Ovary (tissue), 9 donors: ENCODE measurements around the gene SHROOM3. TPM values are rescaled to one million over a fixed set of nuclear protein-coding genes. Genes with fewer than 3 reads are reported as not detected.

Experiments used
- DNase-seq, 5 donors: peaks; one replicate each; pipeline ENCODE4 v3.0.0-alpha.2; 2019 to 2020
- H3K27ac ChIP-seq, 2 donors: fragments of 200-600 bp; one replicate each; pipeline versions ENCODE4 v1.5.1 to v1.8.0; 2019 to 2022
- H3K27me3 ChIP-seq: fragments of 200-600 bp; one replicate; pipeline ENCODE4 v1.8.0; 2022
- H3K36me3 ChIP-seq: fragments of 200-600 bp; sonication (generic); one replicate; pipeline ENCODE4 v1.5.1; 2019
- H3K4me1 ChIP-seq: one replicate; pipeline ENCODE4 v1.8.1; 2013; ENCODE audit warnings: mild to moderate bottlenecking, moderate library complexity; ENCODE audit not compliant: insufficient read depth
- H3K4me3 ChIP-seq: fragments of 200-600 bp; sonication (generic); one replicate; pipeline ENCODE4 v1.5.1; 2017
- H3K9me3 ChIP-seq, 2 donors: fragments of 200-600 bp in 1 of 2; sonication (generic) in 1 of 2; one replicate each; pipeline versions ENCODE4 v1.5.1 to v1.8.1; 2013 to 2019; ENCODE audit warnings: mild to moderate bottlenecking in 1 of 2, moderate library complexity in 1 of 2
- EP300 ChIP-seq: sonication (generic); formaldehyde crosslinking; IDR thresholded peaks from one replicate; pipeline ENCODE4 v1.6.1; 2017; ENCODE audit warnings: antibody characterized with exemption
- POLR2A ChIP-seq: fragments of 450-650 bp; IDR thresholded peaks from one replicate; pipeline ENCODE4 v1.6.1; 2017; ENCODE audit warnings: antibody characterized with exemption, mild to moderate bottlenecking, moderate library complexity
- WGBS, 3 donors: extraction: QIAGEN DNeasy Blood & Tissue Kit in 1 of 3; methylation state at CpG; one replicate each; pipeline versions ENCODE4 v1.1.5 to v1.1.7; 2013 to 2017; 5-methylcytosine and 5-hydroxymethylcytosine counted together
- intact Hi-C, 4 donors: fragments of 100-400 bp; cut with DNase I; formaldehyde crosslinking; loops; one replicate each; pipeline versions ENCODE4 v1.11.0 to v1.15.1; 2022 to 2023
- polyA plus RNA-seq, 2 donors: library from polyadenylated mRNA; stranded (reverse); fragments of 200-250 nt in 1 of 2; fragments of 350-450 nt in 1 of 2; fragmentation: Illumina TruSeq in 1 of 2; extraction: RNeasy Lipid Tissue Mini Kit (QIAGEN cat#74804) in 1 of 2; gene quantifications; one replicate each; pipeline ENCODE4 v1.2.3, GENCODE V29; 2013 to 2014
- total RNA-seq, 7 donors: library from RNA; depleted of rRNA in 2 of 7; stranded (reverse); fragments of >200 nt in 2 of 7; fragmentation: NEBNext Ultra II Directional in 3 of 7; extraction: Animal tissue kit (Norgen Biotek cat#: 25700) in 3 of 7; gene quantifications; one replicate each; pipeline versions ENCODE4 v1.1.0 to v1.2.4, GENCODE V29; 2016 to 2023
- TF ChIP-seq, protein P1 (sequence below), 3 donors: fragments of 450-650 bp in 2 of 3; fragments of 200-600 bp in 1 of 3; IDR thresholded peaks; one replicate each; pipeline versions ENCODE4 v1.5.1 to v1.8.0; 2016 to 2022; ENCODE audit warnings: antibody characterized with exemption in 3 of 3, mild to moderate bottlenecking in 1 of 3
- donor health status: DM: no; HTN: no; CAD: no; lungs with moderate emphysema.
- donor health status: DM: no; HTN: no; CAD: no.
- donor health status: Bipolar disorder and iron deficiency.
- donor health status: DM: yes; HTN: yes; CAD: no.
- donor health status: DM: no; HTN: no; CAD: no.
- donor health status: DM: yes; HTN: yes; CAD: no.

SHROOM3 gene
- total and polyA plus RNA-seq, 9 donors, result 0.80 to 70.1 (median 3.8) TPM

DNA sequence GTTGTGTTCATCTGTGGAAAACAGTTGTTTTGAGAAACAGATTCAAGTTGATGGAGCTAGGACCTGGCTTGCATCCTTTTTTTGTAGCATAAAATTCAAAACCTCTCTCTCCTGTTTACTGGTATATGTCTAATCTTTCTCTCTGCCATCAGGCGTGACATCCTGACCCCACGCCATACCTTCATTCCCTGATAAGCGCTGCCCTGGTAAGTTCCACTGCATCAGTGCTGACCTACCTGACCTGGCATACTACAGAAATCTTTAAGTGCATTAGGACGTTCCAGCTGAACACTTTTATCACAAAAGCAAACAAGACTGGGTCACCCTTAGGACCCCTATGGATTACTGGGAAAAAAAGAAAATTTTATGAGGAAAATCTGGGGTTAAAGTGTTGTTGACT lies 230.7 kb downstream of the SHROOM3 start:
- WGBS, 3 donors, result 90 to 94% (median 90%) methylated on average over 4 of the region's 4 CpGs
- intact Hi-C loops, result no loop called here
- Histone ChIP-seq H3K36me3 (no peaks in the 10 kb centered on the region), H3K4me1 (no peaks in the 10 kb centered on the region), H3K4me3 (no peak overlapping the region), H3K27ac (no peak overlapping the region), H3K27me3 (no peaks in the 10 kb centered on the region), H3K9me3 (no peaks in the 10 kb centered on the region)
- TF ChIP-seq EP300, result no peak
- no peak for TF ChIP-seq POLR2A
- DNase-seq, result no peak

DNA sequence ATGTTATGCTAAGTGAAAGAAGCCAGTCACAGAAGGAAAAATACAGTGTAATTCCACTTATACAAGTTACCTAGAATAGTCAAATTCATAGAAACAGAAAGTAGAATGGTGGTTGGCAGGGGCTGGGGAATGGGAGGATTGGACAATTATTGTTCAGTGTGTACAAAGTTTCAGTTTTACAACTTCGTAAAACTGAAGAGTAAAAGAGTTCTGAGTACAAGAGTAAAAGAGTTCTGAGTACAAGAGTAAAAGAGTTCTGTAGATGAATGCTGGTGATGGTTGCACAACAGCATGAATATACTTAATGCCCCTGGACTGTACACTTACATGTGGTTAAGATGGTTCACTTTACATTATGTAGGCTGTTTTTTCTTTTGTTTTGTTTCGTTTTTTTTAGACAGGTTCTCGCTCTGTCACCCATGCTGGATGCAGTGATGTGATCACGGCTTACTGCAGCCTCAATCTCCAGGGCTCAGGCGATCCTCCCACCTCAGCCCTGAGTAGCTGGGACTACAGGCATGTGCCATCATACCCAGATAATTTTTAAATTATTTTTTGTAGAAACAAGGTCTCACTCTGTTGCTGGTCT lies 232.0 kb downstream of the SHROOM3 start:
- Histone ChIP-seq H3K27ac (no peak overlapping the region), H3K27me3 (no peaks in the 10 kb centered on the region), H3K4me1 (no peaks in the 10 kb centered on the region), H3K9me3 (no peaks in the 10 kb centered on the region), H3K4me3 (no peak overlapping the region), H3K36me3 (no peaks in the 10 kb centered on the region)
- intact Hi-C loops, result no loop called here
- 87 to 91% (median 88%) methylated on average over 5 of the region's 5 CpGs for WGBS, 3 donors
- no peak for DNase-seq
- TF ChIP-seq EP300 (no peak), POLR2A (no peak)
- TF ChIP-seq, protein P1, sequence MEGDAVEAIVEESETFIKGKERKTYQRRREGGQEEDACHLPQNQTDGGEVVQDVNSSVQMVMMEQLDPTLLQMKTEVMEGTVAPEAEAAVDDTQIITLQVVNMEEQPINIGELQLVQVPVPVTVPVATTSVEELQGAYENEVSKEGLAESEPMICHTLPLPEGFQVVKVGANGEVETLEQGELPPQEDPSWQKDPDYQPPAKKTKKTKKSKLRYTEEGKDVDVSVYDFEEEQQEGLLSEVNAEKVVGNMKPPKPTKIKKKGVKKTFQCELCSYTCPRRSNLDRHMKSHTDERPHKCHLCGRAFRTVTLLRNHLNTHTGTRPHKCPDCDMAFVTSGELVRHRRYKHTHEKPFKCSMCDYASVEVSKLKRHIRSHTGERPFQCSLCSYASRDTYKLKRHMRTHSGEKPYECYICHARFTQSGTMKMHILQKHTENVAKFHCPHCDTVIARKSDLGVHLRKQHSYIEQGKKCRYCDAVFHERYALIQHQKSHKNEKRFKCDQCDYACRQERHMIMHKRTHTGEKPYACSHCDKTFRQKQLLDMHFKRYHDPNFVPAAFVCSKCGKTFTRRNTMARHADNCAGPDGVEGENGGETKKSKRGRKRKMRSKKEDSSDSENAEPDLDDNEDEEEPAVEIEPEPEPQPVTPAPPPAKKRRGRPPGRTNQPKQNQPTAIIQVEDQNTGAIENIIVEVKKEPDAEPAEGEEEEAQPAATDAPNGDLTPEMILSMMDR (IDR thresholded peaks at IDR 0.05), result no peak

DNA sequence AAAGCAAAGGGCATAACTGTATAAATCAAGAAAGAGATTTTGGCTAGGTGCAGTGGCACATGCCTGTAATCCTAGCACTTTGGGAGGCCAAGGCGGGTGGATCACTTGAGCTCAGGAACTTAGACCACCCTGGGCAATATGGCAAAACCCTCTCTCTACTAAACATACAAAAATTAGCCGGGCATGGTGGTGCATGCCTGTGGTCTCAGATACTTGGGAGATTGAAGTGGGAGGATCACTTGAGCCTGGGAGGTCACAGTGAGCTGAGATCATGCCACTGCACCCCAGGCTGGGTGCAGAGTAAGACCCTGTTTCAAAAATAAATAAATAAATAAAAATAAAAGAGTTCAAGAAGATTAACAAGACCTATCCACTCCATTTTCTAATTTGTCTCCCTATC lies 235.6 kb downstream of the SHROOM3 start:
- no peaks in the 10 kb centered on the region for H3K27me3 ChIP-seq
- no peak overlapping the region for H3K27ac ChIP-seq
- no peaks in the 10 kb centered on the region for H3K36me3 ChIP-seq
- TF ChIP-seq, protein P1 (IDR thresholded peaks at IDR 0.05), result no peak
- no peak for TF ChIP-seq EP300
- TF ChIP-seq POLR2A, result no peak
- H3K4me3 ChIP-seq, result no peak overlapping the region
- no peaks in the 10 kb centered on the region for H3K4me1 ChIP-seq
- no peak for DNase-seq
- WGBS, 3 donors, result 91 to 95% (median 92%) methylated on average over 2 of the region's 2 CpGs
- intact Hi-C loops, result no loop called here
- no peaks in the 10 kb centered on the region for H3K9me3 ChIP-seq

DNA sequence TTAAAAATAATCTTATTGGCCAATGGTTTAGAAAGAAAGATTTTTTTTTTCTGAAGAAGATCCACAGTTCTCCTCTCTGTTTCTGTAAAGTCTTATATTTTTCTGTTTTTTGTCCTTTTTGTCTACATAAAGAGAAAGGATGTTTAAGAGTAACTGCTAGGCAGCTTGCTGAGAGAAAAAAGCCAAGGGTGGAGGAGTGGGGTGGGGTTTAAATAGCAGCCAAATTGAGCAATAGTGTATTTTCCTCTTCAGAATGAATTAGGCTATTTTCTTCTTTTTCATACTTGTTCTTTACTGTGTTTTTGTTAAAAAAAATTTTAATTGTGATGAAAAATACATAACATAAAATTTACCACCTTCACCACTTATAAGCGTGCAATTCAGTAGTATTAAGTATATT lies 238.3 kb downstream of the SHROOM3 start:
- no peak for DNase-seq
- Histone ChIP-seq H3K4me1 (peaks cover 3% of the 10 kb centered on the region), H3K27ac (no peak overlapping the region), H3K9me3 (no peaks in the 10 kb centered on the region), H3K4me3 (no peak overlapping the region), H3K36me3 (no peaks in the 10 kb centered on the region), H3K27me3 (no peaks in the 10 kb centered on the region)
- intact Hi-C loops, result no loop called here
- 93 to 100% (median 100%) methylated on average over 1 of the region's 1 CpG for WGBS, 3 donors
- no peak for TF ChIP-seq EP300
- TF ChIP-seq, protein P1 (IDR thresholded peaks at IDR 0.05), result no peak
- no peak for TF ChIP-seq POLR2A

DNA sequence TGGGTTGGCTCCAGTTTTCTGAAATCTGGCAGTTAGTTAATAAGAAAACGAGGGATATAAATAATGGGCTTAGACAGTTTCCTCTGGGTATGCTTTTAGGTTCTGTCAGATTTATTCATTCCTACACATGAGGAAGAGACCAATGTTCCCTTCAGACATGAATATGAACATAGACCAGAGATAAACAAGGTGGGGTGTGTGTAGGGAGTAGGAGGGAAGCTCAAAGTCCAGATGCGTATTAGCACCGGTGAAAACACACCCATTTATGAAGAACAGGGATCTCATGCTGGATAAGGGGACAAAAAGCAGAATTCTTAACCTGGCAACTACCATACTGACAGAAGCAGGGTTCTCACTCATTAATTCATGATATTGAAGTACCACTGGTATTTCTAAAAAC lies 240.0 kb downstream of the SHROOM3 start:
- DNase-seq, result no peak
- 85 to 95% (median 88%) methylated on average over 3 of the region's 3 CpGs for WGBS, 3 donors
- Histone ChIP-seq H3K27ac (no peak overlapping the region), H3K4me1 (peaks cover 3% of the 10 kb centered on the region), H3K27me3 (no peaks in the 10 kb centered on the region), H3K4me3 (no peak overlapping the region), H3K36me3 (no peaks in the 10 kb centered on the region), H3K9me3 (no peaks in the 10 kb centered on the region)
- intact Hi-C loops, result no loop called here
- TF ChIP-seq POLR2A (no peak), EP300 (no peak)
- TF ChIP-seq, protein P1 (IDR thresholded peaks at IDR 0.05), result no peak
